ENCODE measurements around the gene SNAP47.

- TF ChIP-seq CTCF (IDR thresholded peaks at IDR 0.05 in 2 of 3, conservative IDR thresholded peaks at IDR 0.05 in 1 of 3; ENCODE audit: insufficient read depth in 2 of 3, low read depth in 1 of 3, low read length in 3 of 3), result no peak
- no peak for TF ChIP-seq ZNF174 (CRISPR knock-in tag; IDR thresholded peaks at IDR 0.05)
- TF ChIP-seq, protein P1, sequence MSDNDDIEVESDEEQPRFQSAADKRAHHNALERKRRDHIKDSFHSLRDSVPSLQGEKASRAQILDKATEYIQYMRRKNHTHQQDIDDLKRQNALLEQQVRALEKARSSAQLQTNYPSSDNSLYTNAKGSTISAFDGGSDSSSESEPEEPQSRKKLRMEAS (CRISPR knock-in tag; IDR thresholded peaks at IDR 0.05), result no peak
- TF ChIP-seq REST (IDR thresholded peaks at IDR 0.05; ENCODE audit: borderline replicate concordance), result no peak
- TF ChIP-seq REST (CRISPR knock-in tag; IDR thresholded peaks at IDR 0.05; ENCODE audit: low read depth), result no peak
- TF ChIP-seq RNF2 (IDR thresholded peaks at IDR 0.05), result no peak
- TF ChIP-seq STAT6 (CRISPR knock-in tag; IDR thresholded peaks at IDR 0.05), result no peak
- TF ChIP-seq FOXA1 (IDR thresholded peaks at IDR 0.05; ENCODE audit: borderline replicate concordance), result no peak
- no peak for TF ChIP-seq YY1 (IDR thresholded peaks at IDR 0.05; ENCODE audit: borderline replicate concordance in 1 of 3, control insufficient read depth in 1 of 3, extremely low read depth in 1 of 3, insufficient read depth in 3 of 3, insufficient read length in 1 of 3, insufficient replicate concordance in 2 of 3, low read depth in 1 of 3, low read length in 2 of 3)
- TF ChIP-seq PTTG1 (tag; IDR thresholded peaks at IDR 0.05; ENCODE audit: low read depth), result no peak
- TF ChIP-seq MTA2 (IDR thresholded peaks at IDR 0.05; ENCODE audit: low read depth), result no peak
- no peak for TF ChIP-seq GATAD2A (IDR thresholded peaks at IDR 0.05)
- no peak for TF ChIP-seq NFRKB (IDR thresholded peaks at IDR 0.05; ENCODE audit: low read depth)
- no peak for TF ChIP-seq POLR2AphosphoS5 (IDR thresholded peaks at IDR 0.05; ENCODE audit: control insufficient read depth, insufficient read depth, low read depth, low read length)
- no peak for TF ChIP-seq ZNF668 (CRISPR knock-in tag; IDR thresholded peaks at IDR 0.05)
These were observed 32.3 kb downstream of the SNAP47 start for GRCh38 chr1:227767401-227768124.
